Iris pigment epithelial cell (primary cell): ENCODE data around the gene PHYKPL.
A peak's percentile ranks its signal among the peaks of the same experiment; 100 is the strongest.
"Not testable (repeated sequence)": the region's sequence is repeated elsewhere in the genome, so short reads cannot be mapped to it uniquely, and the experiment has no call there.

Experiments used
- DNase-seq: peaks from one replicate; pipeline ENCODE4 v3.0.0-alpha.2; 2011; ENCODE audit warnings: low read depth

Gene PHYKPL

DNA sequence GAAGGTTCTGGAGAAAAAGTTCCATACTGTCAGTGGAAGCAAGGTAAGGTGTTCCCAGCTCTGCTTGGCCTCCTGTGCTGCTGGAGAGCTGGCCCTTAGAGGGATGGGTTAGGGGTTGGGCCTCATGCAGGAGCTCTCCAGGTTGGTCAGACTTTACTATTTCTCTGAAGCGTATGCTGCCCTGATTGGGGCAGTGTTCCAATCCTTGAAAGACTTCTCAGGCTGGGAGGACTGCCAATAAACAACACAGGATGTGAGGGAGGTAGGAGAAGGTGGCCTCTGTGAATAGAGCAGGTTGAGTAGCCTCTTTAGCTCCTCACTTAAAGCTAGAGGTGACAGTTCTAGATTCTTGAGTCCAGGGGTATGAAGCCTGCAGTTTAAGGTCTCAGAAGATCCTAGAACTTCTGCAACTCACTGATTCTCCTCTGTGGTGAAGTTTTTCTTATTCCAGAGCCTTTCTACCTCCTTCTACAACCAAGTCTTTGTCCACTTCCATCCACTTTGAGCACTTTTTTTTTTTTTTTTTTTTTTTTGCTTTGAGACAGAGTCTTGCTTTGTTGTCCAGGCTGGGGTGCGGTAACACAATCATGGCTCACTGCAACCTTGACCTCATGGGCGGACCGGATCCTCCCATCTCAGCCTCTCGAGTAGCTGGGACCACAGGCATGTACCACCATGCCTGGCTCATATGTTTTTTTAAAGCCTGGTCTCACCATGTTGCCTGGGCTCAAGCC lies 25.3 kb downstream of the PHYKPL start:
- DNase-seq, result peak; percentile 83

DNA sequence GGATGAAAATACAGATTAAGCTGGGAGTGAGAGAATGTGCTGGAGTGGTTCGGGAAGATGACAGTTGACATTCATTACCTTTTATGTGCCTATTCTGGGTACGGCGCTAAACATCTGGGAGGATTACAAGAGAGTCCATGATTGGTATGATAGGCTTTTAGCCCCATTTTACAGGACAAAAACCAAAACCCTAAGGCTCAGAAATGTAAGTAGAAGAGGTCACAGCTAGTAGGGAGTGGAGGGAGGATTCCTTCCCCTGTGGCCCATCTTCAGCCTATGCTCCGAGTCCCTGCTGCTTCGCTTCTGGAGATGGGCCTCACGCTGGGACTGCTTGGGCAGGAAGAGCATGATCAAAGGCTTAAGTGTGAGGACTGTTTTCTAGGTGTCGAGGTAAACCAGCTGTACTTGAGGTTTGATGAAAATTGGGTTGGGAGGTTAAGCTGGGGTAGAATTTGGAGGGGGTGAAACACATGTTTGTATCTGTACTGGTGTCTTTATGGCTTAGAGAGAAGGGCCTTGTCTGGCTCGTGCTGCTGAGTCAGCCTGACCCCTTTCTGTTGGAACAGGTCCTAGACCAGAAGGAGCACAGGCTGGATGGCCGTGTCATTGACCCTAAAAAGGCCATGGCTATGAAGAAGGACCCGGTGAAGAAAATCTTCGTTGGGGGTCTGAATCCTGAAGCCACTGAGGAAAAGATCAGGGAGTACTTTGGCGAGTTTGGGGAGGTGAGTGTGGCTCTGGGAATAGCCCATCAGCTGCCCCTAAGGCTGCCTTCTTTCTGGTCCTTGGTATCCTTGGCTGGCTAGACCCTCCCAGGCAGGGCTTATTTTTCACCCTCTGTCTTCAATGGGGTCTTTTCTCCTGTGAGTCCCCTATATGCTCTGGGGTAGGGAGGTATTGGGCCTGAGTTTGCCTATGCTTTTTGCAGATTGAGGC lies 26.2 kb downstream of the PHYKPL start:
- peak; percentile 56 for DNase-seq

DNA sequence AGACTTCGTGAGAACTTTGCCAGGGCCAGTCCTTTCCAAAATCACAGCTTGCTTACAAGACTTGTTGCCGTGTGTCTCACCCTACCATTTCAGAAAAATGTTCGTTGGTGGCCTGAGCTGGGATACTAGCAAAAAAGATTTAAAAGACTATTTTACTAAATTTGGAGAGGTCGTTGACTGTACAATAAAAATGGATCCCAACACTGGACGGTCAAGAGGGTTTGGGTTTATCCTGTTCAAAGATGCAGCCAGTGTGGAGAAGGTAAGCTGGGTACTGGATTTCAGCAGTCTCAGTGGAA lies 26.9 kb downstream of the PHYKPL start:
- DNase-seq, result no peak

DNA sequence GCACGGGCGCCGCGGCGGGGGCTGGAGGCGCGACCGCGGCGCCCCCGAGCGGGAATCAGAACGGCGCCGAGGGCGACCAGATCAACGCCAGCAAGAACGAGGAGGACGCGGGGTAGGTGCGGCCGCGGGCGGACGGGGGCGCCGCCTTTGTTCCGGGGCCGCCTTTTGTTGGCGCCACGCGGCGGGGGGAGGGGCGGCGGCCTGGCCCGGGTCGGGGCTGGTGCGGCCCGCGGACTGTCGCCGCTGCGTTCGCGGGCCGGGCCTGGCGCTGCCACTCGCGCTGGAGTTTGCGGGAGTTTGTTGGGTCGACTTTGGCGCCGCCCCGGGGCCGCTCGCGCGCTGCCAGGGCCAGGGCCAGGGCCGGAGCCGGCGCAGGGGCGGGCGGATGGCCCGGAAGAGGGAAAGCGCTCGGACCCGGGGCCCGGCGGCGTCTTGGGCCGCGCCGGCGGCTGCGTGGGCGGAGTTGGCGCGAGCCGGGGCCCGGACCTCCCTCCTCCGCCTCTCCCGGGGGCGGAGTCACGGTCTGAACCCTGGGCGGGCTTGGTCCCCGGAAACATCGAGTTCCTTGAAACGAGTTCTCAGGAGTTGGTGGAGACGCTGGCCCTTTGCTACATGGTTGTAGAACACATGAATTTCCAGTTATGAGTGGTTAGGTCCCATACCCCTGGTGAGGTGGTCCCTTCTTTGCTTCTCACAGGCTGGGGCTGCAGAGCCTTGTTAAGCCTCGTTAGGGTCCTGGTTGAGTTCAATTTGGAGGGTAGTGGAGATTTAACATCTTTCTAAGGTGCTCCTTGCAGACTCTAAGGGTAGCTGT lies 27.5 kb downstream of the PHYKPL start:
- peak; percentile 76 for DNase-seq

DNA sequence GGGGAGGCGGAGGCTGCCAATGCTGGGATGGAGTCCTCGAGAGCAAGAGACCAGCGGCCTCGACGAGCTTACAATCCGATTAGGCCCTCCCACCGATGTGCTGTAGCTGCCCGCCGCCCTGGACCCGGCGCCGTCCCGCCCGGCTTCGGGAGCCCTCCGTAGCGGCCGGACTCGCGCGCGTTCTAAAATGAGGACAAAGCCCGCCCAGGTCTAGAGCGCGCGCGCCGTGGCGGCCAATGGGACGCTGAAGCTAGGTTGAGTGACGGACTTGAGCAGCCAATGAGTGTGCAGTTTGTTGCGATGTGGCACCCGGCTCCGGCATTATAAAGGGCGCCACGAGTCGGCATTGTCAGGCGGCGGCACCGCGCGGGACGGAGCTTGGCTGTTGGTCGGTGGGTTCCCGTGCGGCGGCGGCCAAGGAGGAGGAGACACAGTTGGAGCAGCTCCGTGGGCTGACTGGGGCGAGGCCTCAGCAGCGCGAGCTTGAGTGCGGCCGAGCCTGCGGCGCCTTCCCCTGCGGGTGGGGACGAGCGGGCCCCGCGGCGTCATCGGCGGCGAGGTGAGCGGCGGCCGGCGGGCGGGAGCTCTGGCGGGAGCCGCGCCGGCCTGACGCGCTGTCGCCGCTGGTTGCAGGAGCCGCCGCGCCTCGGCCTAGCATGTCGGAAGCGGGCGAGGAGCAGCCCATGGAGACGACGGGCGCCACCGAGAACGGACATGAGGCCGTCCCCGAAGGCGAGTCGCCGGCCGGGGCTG lies 28.2 kb downstream of the PHYKPL start, which contains the start of gene HNRNPAB:
HNRNPAB (plus strand) TSS at position 352 of the 753 bp plus-strand sequence; CDS start at position 657, 305 bp downstream.
- peak; percentile 96 for DNase-seq

DNA sequence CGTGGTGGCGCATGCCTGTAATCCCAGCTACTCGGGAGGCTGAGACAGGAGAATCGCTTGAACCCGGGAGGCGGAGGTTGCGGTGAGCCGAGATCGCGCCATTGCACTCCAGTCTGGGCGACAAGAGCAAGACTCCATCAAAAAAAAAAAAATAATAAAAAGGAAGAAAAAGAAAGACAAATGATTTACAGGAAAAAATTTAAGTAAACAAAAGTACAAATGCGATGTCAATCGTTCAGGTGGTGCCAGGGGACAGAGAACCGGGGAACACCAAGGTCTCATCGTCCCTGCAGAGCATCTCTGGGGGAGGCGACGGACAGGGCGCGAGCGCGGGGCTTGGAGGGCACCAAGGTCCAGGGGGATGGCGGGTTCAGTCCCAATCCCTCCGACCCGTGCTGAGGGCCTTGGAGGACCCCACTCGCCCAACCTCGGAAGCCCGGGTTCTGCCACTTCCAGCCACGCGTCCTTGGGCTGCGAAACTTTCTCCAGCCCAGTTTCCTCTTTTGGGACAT lies 28.9 kb downstream of the PHYKPL start:
- DNase-seq, result no peak

DNA sequence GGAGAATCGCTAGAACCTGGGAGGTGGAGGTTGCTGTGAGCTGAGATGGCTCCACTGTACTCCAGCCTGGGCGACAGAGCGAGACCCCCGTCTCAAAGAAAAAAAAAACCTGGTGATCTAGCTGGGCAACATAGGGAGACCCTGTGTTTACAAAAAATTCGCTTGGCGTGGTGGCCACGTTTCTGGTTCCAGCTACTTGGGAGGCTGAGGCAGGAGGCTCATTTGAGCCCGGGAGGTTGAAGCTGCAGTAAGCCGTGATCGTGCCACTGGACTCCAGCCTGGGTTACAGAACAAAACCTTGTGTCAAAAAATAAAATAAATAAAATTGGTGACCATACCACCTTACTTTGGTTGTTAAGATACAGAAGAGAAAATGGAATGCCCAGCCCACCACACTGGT lies 30.1 kb downstream of the PHYKPL start:
- no peak for DNase-seq

DNA sequence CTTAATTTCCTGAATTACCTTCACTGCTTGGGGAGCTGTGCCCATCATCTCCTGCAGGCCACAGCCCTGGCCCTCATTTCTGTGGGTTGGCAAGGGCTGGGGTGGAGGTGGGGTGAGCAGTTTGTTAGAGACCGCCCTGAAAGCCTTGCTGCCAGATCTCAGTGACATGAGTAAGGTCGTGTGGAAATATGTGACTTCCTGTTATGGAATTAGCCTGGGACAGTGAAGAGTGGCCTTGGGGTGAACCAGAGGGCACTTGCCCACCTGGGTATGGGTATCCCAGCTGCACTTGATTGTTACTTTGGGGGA lies 30.7 kb downstream of the PHYKPL start:
- DNase-seq, result no peak

DNA sequence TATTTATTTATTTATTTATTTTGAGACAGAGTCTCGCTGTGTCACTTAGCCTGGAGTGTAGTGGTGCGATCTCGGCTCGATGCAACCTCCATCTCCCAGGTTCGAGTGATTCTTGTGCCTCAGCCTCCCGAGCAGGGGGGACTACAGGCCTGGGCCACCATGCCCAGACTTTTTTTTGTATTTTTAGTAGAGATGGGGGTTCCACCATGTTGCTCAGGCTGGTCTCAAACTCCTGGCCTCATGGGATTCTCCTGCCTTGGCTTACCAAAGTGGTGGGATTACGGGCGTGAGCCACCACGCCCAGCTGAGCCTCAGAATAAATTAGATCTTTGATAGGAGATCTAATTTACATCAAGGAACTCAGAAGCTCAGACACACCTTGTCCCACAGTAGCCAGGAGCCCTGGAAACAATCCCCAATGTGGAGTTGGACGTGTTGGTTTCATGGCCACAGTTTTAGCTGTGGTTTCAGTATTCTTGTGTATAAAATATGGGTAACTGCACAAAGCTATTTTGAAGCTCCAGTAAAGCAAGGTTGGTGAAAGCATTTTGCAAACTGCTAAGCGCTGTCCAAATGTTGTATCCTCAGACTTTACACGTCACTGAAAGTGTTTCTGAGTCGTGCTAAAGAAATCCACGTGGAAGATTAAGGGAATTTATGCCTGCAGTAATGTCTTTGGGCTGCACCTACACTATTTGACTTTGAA lies 31.2 kb downstream of the PHYKPL start:
- DNase-seq, result peak; percentile 37

DNA sequence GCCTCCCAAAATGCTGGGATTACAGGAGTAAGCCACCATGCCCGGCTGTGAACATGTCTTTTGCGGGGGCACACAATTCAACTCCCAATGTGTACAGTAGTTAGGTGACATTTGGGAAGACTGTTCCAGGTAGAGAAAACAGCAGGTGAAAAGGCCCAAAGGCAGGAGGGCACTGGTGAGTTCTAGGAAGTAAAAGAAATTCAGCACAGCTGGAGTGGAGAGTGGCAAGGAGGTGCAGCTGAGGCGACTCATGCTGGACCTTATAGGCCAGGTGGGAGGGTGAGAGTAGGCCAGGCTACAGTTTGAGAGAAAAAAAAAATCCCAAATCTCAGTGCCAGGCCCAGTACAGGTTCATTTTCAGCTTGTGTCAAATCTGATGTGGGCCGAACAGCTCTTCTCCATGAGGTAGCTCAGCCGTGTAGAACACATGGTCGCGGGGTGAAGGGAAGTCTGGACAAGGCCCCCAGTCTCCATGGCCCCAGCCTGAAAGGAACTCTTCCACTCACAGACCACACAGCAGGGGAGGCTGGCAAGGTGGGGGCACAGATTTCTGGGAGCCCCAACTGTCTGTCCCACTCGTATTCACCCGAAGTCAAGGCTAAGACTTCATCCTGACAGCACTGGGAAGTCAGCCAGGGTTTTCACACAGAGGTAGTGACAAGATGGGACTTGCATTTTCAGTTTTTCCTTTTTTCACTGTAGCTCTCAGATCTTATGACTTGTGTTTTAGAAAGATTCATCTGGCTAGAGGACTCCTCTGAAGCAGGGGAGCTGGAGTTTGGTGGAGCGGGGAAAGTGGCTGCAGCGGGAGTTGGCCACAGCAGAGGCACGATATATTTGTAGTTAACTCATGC lies 32.8 kb downstream of the PHYKPL start:
- DNase-seq, result no peak

DNA sequence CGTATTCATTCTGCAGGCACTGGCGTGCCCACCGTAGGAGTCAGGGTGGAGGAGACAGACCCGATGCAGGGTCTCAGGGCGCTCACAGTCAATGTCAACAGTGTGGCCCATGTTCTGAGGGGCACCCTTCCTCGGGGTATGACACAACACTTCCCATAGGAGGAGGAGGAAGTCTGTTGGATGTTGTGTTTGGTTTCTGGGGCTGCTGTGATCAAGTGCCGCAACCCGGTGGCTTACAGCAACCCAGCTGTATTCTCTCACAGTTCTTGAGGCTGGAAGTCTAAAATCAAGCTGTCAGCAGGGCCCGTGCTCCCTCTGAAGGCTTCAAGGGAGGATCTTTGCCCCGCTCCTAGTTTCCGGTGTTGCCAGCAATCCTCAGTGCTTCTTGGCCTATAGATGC lies 33.9 kb downstream of the PHYKPL start:
- DNase-seq, result no peak

DNA sequence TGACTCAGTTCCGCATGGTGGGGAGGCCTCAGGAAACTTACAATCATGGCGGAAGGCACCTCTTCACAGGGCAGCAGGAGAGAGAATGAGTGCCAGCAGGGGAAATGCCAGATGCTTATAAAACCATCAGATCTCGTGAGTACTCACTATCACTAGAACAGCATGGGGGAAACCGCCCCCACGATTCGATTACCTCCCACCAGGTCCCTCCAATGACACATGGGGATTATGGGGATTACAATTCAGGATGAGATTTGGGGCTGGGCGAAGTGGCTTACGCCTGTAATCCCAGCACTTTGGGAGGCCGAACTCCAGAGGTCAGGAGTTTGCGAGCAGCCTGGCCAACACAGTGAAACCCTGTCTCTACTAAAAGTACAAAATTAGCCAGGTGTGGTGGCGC lies 34.5 kb downstream of the PHYKPL start:
- not testable (repeated sequence) for DNase-seq

DNA sequence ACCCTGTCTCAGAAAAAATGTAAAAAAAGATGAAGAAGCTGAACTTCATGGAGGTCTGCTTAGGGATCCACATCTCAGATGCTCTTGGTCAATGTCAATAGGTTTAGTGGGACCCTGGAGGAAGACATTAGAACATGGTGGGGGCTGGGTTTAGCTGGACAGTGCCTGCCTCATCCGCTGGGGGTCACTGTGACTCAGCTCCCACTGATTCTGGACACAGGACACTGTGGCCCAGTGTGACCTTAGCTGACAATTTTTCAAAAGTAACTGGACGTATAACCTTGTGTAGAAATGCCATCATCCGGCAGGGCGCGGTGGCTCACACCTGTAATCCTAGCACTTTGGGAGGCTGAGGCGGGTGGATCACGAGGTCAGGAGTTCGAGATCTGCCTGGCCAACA lies 35.6 kb downstream of the PHYKPL start:
- no peak for DNase-seq

DNA sequence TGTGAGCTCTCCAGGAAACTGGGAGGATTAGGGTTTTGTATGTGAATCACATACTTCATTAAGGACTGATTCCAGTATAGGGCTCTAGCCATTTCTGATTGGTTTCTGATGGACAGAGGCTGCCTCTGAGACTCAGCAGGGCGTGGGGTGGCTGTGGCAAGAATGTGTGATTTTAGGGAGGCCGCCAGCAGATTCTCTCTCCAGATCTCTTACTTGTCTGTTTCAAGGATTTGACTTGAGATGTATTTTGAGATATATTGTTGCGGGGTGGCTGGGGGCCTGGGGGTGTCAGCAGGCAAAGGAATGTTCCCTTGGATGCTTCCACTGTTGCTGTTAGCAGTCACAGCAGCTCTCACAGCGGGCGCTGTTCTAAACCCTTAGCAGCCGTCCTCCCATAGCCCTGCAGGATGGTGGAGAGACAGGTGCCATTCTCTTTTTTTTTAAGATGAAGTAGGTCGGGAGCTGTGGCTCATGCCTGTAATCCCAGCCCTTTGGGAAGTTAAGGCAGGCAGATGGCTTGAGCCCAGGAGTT lies 36.3 kb downstream of the PHYKPL start:
- no peak for DNase-seq

DNA sequence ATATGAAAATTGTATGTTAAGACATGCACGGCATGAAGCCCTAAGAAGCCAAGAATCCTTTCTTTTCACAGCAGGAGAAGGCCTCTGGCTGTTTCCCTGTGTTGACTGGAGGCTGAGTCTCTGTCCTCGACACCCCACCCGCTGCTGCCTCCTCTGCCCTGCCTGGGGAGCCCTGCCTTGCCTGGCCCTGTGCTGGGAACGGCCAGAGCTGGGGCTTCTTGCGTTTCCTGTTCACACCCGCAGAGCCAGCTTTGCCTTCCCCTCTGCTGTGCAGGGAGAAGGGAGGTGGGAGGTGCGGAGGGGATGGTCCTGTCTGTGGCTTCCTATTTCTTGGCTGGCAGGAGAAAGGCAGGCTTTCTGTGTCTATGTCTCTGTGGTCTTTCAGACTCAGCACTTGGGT lies 38.6 kb downstream of the PHYKPL start:
- DNase-seq, result no peak

DNA sequence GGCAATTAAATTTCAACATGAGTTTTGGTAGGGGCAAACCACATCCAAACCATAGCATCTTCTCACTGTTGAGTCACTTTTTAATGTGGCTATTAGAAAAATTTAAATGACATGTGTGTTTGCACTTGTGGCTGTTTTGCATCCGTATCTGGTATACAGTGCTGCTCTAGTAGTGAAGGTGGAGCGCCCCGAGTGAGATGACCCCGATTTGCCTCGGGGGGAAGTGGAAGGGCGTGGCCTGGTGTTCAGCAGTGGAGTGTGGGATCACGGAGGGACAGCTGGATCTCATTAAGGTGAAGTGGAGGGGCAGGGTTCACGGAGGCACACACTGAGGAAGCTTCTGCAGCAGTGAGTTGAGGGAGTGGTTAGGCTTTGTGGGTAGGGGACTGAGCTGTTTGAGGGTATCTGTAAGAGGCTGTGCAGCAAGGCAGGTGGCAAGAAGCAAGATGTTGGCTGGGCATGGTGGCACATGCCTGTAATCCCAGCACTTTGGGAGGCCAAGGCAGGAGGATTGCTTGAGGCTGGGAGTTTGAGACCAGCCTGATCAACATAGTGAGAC lies 39.3 kb downstream of the PHYKPL start:
- DNase-seq, result no peak

DNA sequence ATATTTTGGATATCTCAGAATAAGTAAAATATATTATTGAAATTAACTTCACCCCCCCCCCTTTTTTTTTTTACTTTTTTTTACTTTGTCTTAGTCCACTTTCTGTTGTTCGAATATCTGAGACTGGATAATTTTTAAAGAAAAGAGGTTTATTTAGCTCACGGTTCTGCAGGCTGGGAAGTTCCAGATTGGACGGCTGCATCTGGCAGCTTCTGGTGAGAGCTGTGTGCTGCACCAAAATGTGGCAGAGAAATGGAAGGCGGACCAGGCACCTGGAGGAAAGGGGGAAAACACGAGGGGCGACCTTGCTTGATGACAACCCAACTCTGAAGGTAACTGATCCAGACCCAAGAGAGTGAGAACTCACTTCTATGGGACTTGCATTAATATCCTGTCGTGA lies 39.8 kb downstream of the PHYKPL start:
- DNase-seq, result no peak

DNA sequence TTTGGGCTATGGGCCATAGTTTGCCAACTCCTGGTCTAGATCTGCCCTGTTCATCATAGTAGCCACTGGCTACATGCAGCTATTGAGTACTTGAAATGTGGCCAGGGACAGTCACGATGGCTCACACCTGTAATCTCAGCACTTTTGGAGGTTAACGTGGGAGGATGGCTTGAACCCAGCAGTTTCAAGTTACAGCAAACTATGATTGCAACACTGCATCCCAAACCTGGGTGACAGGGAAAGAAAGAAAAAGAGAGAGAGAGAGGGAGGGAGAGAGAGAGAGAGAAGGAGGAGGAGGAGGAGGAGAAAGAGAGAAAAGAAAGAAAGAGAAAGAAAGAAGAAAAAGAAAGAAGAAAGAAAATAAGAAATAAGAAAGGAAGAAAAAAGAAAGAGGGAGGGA lies 40.4 kb downstream of the PHYKPL start:
- DNase-seq, result peak; percentile 36

DNA sequence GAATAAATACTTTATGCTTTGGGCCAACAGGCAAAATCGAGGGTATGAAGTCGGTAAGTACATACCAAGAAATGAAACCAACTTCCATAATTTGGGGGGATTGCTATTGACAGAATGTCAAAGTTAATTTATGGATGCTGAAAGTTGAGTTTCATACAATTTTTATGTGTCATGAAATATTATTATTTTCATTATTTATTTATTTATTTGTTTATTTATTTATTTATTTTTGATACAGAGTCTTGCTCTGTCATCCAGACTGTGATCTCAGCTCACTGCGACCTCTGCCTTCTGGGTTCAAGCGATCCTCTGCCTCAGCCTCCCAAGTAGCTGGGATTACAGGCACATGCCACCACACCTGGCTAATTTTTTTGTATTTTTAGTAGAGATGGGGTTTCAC lies 40.9 kb downstream of the PHYKPL start:
- DNase-seq, result no peak

DNA sequence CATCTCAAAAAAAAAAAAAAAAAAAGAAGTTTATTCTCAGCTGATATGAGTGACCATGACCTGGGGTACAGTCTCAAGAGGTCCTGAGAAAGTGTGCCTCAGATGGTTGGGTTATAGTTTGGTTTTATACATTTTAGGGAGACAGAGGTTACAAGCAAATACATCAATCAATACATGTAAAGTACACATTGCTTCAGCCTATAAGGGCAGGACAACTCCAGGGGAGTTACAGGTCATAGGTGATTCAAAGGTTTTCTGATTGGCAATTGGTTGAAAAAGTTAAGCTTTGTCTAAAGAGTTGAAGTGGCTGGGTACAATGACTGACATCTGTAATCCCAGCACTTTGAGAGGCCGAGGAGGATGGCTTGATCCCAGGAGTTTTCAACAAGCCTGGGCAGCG lies 43.2 kb downstream of the PHYKPL start:
- DNase-seq, result no peak
